RPMI8226 (cell line): ENCODE measurements around the gene ANTXR2.

Experiments used
- DNase-seq: peaks from one replicate; pipeline ENCODE4 v3.0.0-alpha.2; 2015

The ANTXR2 gene

GRCh38 chr4:79854856-79855502 lies 218.1 kb downstream of the ANTXR2 start:
- no peak for DNase-seq

GRCh38 chr4:79852305-79852730 lies 220.7 kb downstream of the ANTXR2 start:
- DNase-seq: no peak

GRCh38 chr4:79851625-79852304 lies 221.3 kb downstream of the ANTXR2 start:
- no peak for DNase-seq
